A673 (cell line): Measurements from ENCODE around the gene GRAMD1A. TPM values are rescaled to one million over a fixed set of nuclear protein-coding genes. Genes with fewer than 3 reads are reported as not detected.
"Not testable (repeated sequence)": the region's sequence is repeated elsewhere in the genome, so short reads cannot be mapped to it uniquely, and the experiment has no call there.

ENCODE experiments used
- BruUV-seq: library from RNA; stranded (reverse); fragments of 400-500 nt; replicated peaks from 2 replicates; lab custom pipeline; 2021; lab: Mats Ljungman, UMichigan
- CTCF ChIA-PET: fragments of 300-600 bp; sonication (Branson Sonifier 250); formaldehyde crosslinking; loops from one replicate; lab custom pipeline; 2022; ENCODE audit warnings: antibody characterized with exemption; lab: Charles Lee
- POLR2A ChIA-PET: fragments of 300-600 bp; sonication (Branson Sonifier 250); formaldehyde crosslinking; loops from one replicate; lab custom pipeline; 2022; ENCODE audit warnings: antibody characterized with exemption; ENCODE audit not compliant: low non-redundant PET; lab: Charles Lee
- DNase-seq: peaks from one replicate; pipeline ENCODE4 v3.0.0-alpha.2; 2015; ENCODE audit warnings: low spot score
- H3K27ac ChIP-seq: fragments of 200-600 bp; sonication (generic); 2 replicates; pipeline ENCODE4 v1.5.1; 2016; ENCODE audit warnings: mixed run types, low read depth, mild to moderate bottlenecking, mixed read lengths, antibody characterized with exemption, low read length; ENCODE audit not compliant: poor library complexity, severe bottlenecking
- H3K27me3 ChIP-seq: fragments of 200-600 bp; sonication (generic); replicated peaks from 2 replicates; pipeline ENCODE4 v1.6.1; 2017; ENCODE audit warnings: mixed run types, low read depth, mild to moderate bottlenecking, mixed read lengths, antibody characterized with exemption, low read length; ENCODE audit not compliant: insufficient read depth, poor library complexity
- H3K36me3 ChIP-seq: fragments of 200-600 bp; sonication (generic); 2 replicates; pipeline ENCODE4 v1.6.1; 2016; ENCODE audit warnings: mixed run types, mild to moderate bottlenecking, mixed read lengths, antibody characterized with exemption, low read length; ENCODE audit not compliant: insufficient read depth, poor library complexity, severe bottlenecking
- H3K4me1 ChIP-seq: fragments of 200-600 bp; sonication (generic); 2 replicates; pipeline ENCODE4 v1.6.1; 2017; ENCODE audit warnings: mixed run types, mild to moderate bottlenecking, mixed read lengths, antibody characterized with exemption, low read length; ENCODE audit not compliant: insufficient read depth, poor library complexity, severe bottlenecking
- H3K4me3 ChIP-seq: fragments of 200-600 bp; sonication (generic); 2 replicates; pipeline ENCODE4 v1.5.1; 2016; ENCODE audit warnings: low read depth, mixed run types, mild to moderate bottlenecking, mixed read lengths, low read length; ENCODE audit not compliant: poor library complexity, severe bottlenecking
- H3K9me3 ChIP-seq: fragments of 200-600 bp; sonication (generic); 2 replicates; pipeline ENCODE4 v1.6.1; 2016; ENCODE audit warnings: mixed run types, low read depth, mild to moderate bottlenecking, mixed read lengths, antibody characterized with exemption, low read length; ENCODE audit not compliant: poor library complexity, severe bottlenecking
- EZH2 ChIP-seq: fragments of 200-600 bp; sonication (generic); IDR thresholded peaks from 2 replicates; pipeline ENCODE4 v1.6.1; 2017; ENCODE audit warnings: borderline replicate concordance, low read depth, mild to moderate bottlenecking, mixed read lengths, antibody characterized with exemption, low read length; ENCODE audit not compliant: poor library complexity, severe bottlenecking
- intact Hi-C: fragments of 100-400 bp; cut with micrococcal nuclease; formaldehyde crosslinking; loops from one replicate; pipeline ENCODE4 v1.10.0; 2022; ENCODE audit not compliant: unreplicated experiment
- total RNA-seq: library from RNA; stranded (reverse); gene quantifications from 2 replicates; pipeline ENCODE4 v1.2.3, GENCODE V29; 2021
- TF ChIP-seq, protein P1 (sequence below): fragments of 300-800, 200-600 bp; sonication (generic); conservative IDR thresholded peaks from 2 replicates; pipeline ENCODE4 v1.5.1; 2017; ENCODE audit warnings: low read depth, mild to moderate bottlenecking, antibody characterized with exemption, low read length, moderate library complexity, mixed read lengths

Gene GRAMD1A
- total RNA-seq, 1 experiment from 2014 or later: 87.3 TPM

- intact Hi-C loops: no loop called here
- POLR2A ChIA-PET: no interaction called here
- DNase-seq: no peak
These were observed 6.3 kb downstream of the GRAMD1A start for GRCh38 chr19:35006342-35006998.

DNA sequence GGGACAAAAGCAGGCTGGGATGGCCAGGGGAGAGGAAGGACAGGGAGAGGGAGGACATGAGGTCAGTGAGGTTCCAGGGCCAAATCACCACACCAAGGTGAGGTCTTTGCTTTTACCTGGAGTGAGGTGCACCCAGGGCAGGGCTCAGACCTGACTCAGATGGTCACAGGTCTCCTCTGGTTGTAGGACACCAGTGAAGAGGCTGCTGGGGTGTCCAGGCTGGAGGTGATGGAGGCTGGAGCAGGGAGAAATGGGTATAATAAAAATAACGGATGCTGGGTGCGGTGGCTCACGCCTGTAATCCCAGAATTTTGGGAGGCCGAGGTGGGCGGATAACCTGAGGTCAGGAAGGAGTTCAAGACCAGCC is 6.9 kb downstream of the GRAMD1A start:
- BruUV-seq: no TSS peak
- CTCF ChIA-PET: no interaction called here
- no peak overlapping the region for H3K27ac ChIP-seq
- TF ChIP-seq, protein P1, sequence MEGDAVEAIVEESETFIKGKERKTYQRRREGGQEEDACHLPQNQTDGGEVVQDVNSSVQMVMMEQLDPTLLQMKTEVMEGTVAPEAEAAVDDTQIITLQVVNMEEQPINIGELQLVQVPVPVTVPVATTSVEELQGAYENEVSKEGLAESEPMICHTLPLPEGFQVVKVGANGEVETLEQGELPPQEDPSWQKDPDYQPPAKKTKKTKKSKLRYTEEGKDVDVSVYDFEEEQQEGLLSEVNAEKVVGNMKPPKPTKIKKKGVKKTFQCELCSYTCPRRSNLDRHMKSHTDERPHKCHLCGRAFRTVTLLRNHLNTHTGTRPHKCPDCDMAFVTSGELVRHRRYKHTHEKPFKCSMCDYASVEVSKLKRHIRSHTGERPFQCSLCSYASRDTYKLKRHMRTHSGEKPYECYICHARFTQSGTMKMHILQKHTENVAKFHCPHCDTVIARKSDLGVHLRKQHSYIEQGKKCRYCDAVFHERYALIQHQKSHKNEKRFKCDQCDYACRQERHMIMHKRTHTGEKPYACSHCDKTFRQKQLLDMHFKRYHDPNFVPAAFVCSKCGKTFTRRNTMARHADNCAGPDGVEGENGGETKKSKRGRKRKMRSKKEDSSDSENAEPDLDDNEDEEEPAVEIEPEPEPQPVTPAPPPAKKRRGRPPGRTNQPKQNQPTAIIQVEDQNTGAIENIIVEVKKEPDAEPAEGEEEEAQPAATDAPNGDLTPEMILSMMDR: no peak
- TF ChIP-seq EZH2: no peak
- peaks cover 55% of the 10 kb centered on the region for H3K36me3 ChIP-seq
- no peak overlapping the region for H3K4me3 ChIP-seq
- H3K9me3 ChIP-seq: no peaks in the 10 kb centered on the region
- POLR2A ChIA-PET: no interaction called here
- no peaks in the 10 kb centered on the region for H3K27me3 ChIP-seq
- no peak for DNase-seq
- H3K4me1 ChIP-seq: peaks cover 6% of the 10 kb centered on the region
- intact Hi-C loops: no loop called here

More at GRCh38 chr19:35006342-35006998, 6.3 kb downstream of the GRAMD1A start:
- TF ChIP-seq, protein P1: no peak
- TF ChIP-seq EZH2: no peak
- Histone ChIP-seq H3K27ac (no peak overlapping the region), H3K4me3 (no peak overlapping the region), H3K9me3 (no peaks in the 10 kb centered on the region), H3K36me3 (peaks cover 52% of the 10 kb centered on the region), H3K4me1 (peaks cover 7% of the 10 kb centered on the region), H3K27me3 (no peaks in the 10 kb centered on the region)
- CTCF ChIA-PET: no interaction called here
- BruUV-seq: no TSS peak

- H3K4me3 ChIP-seq, H3K4me1 ChIP-seq, BruUV-seq, H3K27me3 ChIP-seq, H3K27ac ChIP-seq, intact Hi-C loops, CTCF ChIA-PET, POLR2A ChIA-PET, H3K9me3 ChIP-seq, DNase-seq: not testable (repeated sequence)
- H3K36me3 ChIP-seq: peaks cover 55% of the 10 kb centered on the region
These were observed 7.3 kb downstream of the GRAMD1A start for GRCh38 chr19:35007427-35007826.

- intact Hi-C loops: no loop called here
- ChIA-PET CTCF (no interaction called here), POLR2A (no interaction called here)
- TF ChIP-seq EZH2: no peak
- TF ChIP-seq, protein P1: no peak
- DNase-seq: no peak
- Histone ChIP-seq H3K36me3 (peaks cover 56% of the 10 kb centered on the region), H3K9me3 (no peaks in the 10 kb centered on the region), H3K4me3 (no peak overlapping the region), H3K4me1 (no peaks in the 10 kb centered on the region), H3K27me3 (no peaks in the 10 kb centered on the region), H3K27ac (no peak overlapping the region)
- BruUV-seq: no TSS peak
These were observed 8.8 kb downstream of the GRAMD1A start for GRCh38 chr19:35008891-35009341.
